Smooth muscle cell (in vitro differentiated cells): Measurements from ENCODE around the gene PFKP. TPM values are rescaled to one million over a fixed set of nuclear protein-coding genes. Genes with fewer than 3 reads are reported as not detected.

ENCODE experiments used
- DNase-seq: peaks from one replicate; lab custom pipeline; 2025; ENCODE audit not compliant: unreplicated experiment; lab: John Stamatoyannopoulos, UW
- H2AFZ ChIP-seq: fragments of 200-600 bp; sonication (generic); 2 replicates; pipeline ENCODE4 v1.6.0; 2016; ENCODE audit warnings: antibody characterized with exemption, low read depth, mild to moderate bottlenecking
- H3F3A ChIP-seq: fragments of 200-600 bp; sonication (generic); 2 replicates; pipeline ENCODE4 v1.6.0; 2017; ENCODE audit warnings: antibody characterized with exemption, low read depth
- H3K27ac ChIP-seq: fragments of 200-600 bp; sonication (generic); 2 replicates; pipeline ENCODE4 v1.5.1; 2016; ENCODE audit warnings: low read depth, mild to moderate bottlenecking
- H3K27me3 ChIP-seq: fragments of 200-600 bp; sonication (generic); 2 replicates; pipeline ENCODE4 v1.6.1; 2016; ENCODE audit warnings: low read depth, mild to moderate bottlenecking
- H3K36me3 ChIP-seq: fragments of 200-600 bp; sonication (generic); 2 replicates; pipeline ENCODE4 v1.5.1; 2016; ENCODE audit warnings: low read depth
- H3K4me1 ChIP-seq: fragments of 200-600 bp; sonication (generic); 2 replicates; pipeline ENCODE4 v1.5.1; 2016; ENCODE audit warnings: low read depth
- H3K4me2 ChIP-seq: fragments of 200-600 bp; sonication (generic); 2 replicates; pipeline ENCODE4 v1.6.0; 2016; ENCODE audit warnings: mild to moderate bottlenecking
- H3K4me3 ChIP-seq: fragments of 200-600 bp; sonication (generic); 2 replicates; pipeline ENCODE4 v1.5.1; 2016; ENCODE audit warnings: mild to moderate bottlenecking
- H3K79me2 ChIP-seq: fragments of 200-600 bp; sonication (generic); 2 replicates; pipeline ENCODE4 v1.6.0; 2016; ENCODE audit warnings: low read depth, mild to moderate bottlenecking
- H3K9ac ChIP-seq: fragments of 200-600 bp; sonication (generic); 2 replicates; pipeline ENCODE4 v1.6.0; 2016; ENCODE audit warnings: low read depth
- H3K9me3 ChIP-seq: fragments of 200-600 bp; sonication (generic); replicated peaks from 2 replicates; pipeline ENCODE4 v1.5.1; 2016; ENCODE audit warnings: low read depth
- H4K20me1 ChIP-seq: fragments of 200-600 bp; sonication (generic); 2 replicates; pipeline ENCODE4 v1.6.0; 2016; ENCODE audit warnings: low read depth
- WGBS: methylation state at CpG from one replicate; pipeline ENCODE4 v1.1.7; 2016; ENCODE audit warnings: low lambda C conversion rate; 5-methylcytosine and 5-hydroxymethylcytosine counted together
- polyA plus RNA-seq: library from polyadenylated mRNA; unstranded; fragments of >200 nt; fragmentation: Nextera tagmentation; extraction: Ambion mirVana; gene quantifications from 2 replicates; pipeline ENCODE4 v1.2.1, GENCODE V29; 2016
- total RNA-seq: library from RNA; depleted of rRNA; stranded (reverse); fragments of >200 nt; gene quantifications from 2 replicates; pipeline ENCODE4 v1.2.3, GENCODE V29; 2014
- TF ChIP-seq, protein P1 (sequence below): fragments of 200-600 bp; sonication (generic); IDR thresholded peaks from 2 replicates; pipeline ENCODE4 v1.5.1; 2017; ENCODE audit warnings: borderline replicate concordance, mild to moderate bottlenecking, antibody characterized with exemption; ENCODE audit not compliant: insufficient read depth, poor library complexity, severe bottlenecking

PFKP gene
- total and polyA plus RNA-seq, 2 experiments from 2014 or later: 178 to 203 TPM

DNA sequence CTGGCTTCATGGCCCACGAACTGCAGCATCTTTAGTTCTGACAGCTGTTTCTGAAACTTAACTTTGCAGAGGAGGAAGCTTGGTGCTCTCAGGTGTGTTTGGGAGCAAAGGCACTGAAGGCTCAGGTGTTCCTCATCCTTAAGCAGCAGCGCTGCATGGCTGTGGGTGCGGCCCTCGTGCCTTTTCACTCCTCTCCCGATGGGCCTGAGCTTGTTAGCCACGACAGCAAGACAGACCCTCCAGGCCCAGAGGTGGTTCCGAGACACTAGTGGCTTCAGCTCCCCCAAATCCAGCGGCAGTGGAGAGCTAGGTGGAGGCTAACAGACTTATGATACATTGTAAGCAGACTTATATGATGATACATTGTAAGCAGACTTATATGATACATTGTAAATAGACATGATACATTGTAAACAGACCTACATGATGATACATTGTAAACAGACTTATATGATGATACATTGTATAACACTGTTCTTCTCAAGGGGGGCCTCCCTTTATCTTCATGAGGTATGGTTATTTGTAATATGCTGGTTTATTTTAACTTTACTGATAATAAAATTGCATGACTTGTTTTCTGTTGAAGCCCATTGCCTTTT is 14.1 kb downstream of the PFKP start:
- Histone ChIP-seq H4K20me1 (peaks cover 62% of the 10 kb centered on the region), H3K27me3 (no peaks in the 10 kb centered on the region), H3F3A (peaks cover 10% of the 10 kb centered on the region), H3K27ac (no peak overlapping the region), H3K9ac (no peak overlapping the region), H3K9me3 (no peaks in the 10 kb centered on the region), H3K4me2 (no peak overlapping the region), H3K36me3 (no peaks in the 10 kb centered on the region), H2AFZ (no peak overlapping the region), H3K4me1 (peaks cover 13% of the 10 kb centered on the region), H3K4me3 (no peak overlapping the region), H3K79me2 (peaks cover 77% of the 10 kb centered on the region)
- DNase-seq: no peak
- WGBS: 95% methylated on average over 8 of the region's 8 CpGs
- TF ChIP-seq, protein P1, sequence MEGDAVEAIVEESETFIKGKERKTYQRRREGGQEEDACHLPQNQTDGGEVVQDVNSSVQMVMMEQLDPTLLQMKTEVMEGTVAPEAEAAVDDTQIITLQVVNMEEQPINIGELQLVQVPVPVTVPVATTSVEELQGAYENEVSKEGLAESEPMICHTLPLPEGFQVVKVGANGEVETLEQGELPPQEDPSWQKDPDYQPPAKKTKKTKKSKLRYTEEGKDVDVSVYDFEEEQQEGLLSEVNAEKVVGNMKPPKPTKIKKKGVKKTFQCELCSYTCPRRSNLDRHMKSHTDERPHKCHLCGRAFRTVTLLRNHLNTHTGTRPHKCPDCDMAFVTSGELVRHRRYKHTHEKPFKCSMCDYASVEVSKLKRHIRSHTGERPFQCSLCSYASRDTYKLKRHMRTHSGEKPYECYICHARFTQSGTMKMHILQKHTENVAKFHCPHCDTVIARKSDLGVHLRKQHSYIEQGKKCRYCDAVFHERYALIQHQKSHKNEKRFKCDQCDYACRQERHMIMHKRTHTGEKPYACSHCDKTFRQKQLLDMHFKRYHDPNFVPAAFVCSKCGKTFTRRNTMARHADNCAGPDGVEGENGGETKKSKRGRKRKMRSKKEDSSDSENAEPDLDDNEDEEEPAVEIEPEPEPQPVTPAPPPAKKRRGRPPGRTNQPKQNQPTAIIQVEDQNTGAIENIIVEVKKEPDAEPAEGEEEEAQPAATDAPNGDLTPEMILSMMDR: no peak

DNA sequence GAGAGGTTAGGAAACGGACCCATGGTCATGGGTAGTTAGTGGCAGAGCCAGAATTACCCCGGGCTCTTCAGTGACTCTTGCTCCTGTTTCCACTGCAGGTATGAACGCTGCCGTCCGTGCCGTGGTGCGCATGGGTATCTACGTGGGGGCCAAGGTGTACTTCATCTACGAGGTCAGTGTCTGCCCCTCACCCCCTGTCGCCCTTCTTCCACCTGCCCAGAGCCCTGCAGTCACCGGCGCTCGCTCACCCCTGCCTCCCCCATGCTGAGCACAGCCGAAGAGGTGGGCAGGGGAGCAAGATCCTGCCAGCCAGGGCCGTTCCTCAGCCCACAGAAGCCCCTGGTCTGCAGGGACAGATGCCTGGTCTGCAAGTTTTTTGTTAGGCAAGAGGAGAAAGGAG is 14.9 kb downstream of the PFKP start:
- Histone ChIP-seq H4K20me1 (peaks cover 64% of the 10 kb centered on the region), H2AFZ (no peak overlapping the region), H3K79me2 (peaks cover 79% of the 10 kb centered on the region)

DNA sequence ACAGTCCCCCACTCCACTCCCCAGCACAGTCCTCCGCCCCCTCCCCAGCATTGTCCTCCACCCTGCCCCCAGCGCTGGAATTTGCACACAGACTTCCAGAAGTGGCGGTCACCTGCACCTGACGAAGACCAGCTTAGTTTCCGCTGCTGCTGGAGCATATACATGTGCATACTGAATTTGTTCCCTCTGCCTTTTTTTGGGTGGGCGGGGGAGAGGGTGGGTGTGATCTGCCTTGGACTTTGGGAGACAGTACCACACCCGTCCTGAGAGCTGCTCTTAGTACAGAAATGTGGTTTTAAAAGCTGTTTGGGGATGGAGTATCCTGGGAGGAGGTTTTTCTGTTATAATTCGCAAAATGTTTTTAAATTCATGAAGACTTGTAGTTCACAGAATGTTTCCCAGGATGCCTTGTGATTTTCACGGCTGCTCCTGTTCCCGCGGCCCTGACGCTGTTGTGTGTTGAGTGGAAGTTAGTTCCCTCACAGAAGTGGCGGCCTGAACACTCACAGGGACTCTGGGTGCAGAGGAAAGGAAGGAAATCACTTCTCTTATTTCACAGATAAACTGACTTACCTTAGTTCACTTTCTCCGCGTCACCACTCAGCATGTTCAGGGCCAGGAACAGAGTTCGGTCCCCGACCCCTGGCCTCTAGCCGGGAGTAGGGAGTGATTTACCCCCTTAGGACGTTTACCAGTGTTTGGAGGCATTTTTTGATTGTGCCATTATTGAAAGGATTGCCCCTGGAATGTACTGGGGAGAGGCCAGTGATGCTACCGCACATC is 18.6 kb downstream of the PFKP start:
- H4K20me1 ChIP-seq: peaks cover 37% of the 10 kb centered on the region
- no peak overlapping the region for H3K9ac ChIP-seq
- no peak overlapping the region for H3K27ac ChIP-seq
- WGBS: 90% methylated on average over 19 of the region's 20 CpGs
- peaks cover 12% of the 10 kb centered on the region for H3F3A ChIP-seq
- no peaks in the 10 kb centered on the region for H3K27me3 ChIP-seq
- TF ChIP-seq, protein P1: no peak
- H3K4me1 ChIP-seq: peaks cover 6% of the 10 kb centered on the region
- H2AFZ ChIP-seq: no peak overlapping the region
- DNase-seq: no peak
- no peak overlapping the region for H3K4me2 ChIP-seq
- no peaks in the 10 kb centered on the region for H3K36me3 ChIP-seq
- peaks cover 81% of the 10 kb centered on the region for H3K79me2 ChIP-seq
- no peak overlapping the region for H3K4me3 ChIP-seq
- H3K9me3 ChIP-seq: no peaks in the 10 kb centered on the region

More for the DNA sequence above, 14.9 kb downstream of the PFKP start:
- Histone ChIP-seq H3K9me3 (no peaks in the 10 kb centered on the region), H3K4me3 (no peak overlapping the region), H3K4me1 (peaks cover 13% of the 10 kb centered on the region), H3K27me3 (no peaks in the 10 kb centered on the region), H3K4me2 (no peak overlapping the region), H3K9ac (no peak overlapping the region), H3F3A (peaks cover 5% of the 10 kb centered on the region), H3K27ac (no peak overlapping the region), H3K36me3 (no peaks in the 10 kb centered on the region)
- 98% methylated on average over 15 of the region's 15 CpGs for WGBS
- no peak for DNase-seq
- TF ChIP-seq, protein P1: no peak
